ENCODE results near the gene CNN3.
"Not testable (repeated sequence)": the region's sequence is repeated elsewhere in the genome, so short reads cannot be mapped to it uniquely, and the experiment has no call there.

Gene CNN3

GRCh38 chr1:94954263-94955220, 27.6 kb upstream of the CNN3 start:
- no peak overlapping the region for H3K27ac Mint-ChIP-seq
- no peaks in the 10 kb centered on the region for H3K27me3 Mint-ChIP-seq
- H3K4me1 Mint-ChIP-seq = no peaks in the 10 kb centered on the region
- no peak for DNase-seq
- no peak overlapping the region for H3K4me3 Mint-ChIP-seq
- no peaks in the 10 kb centered on the region for H3K9me3 Mint-ChIP-seq
- CTCF ChIA-PET = interaction anchor here (0.7 to 1.5 kb wide), 2 partner anchors 8 to 450 kb away, joined by 3 to 5 read pairs; no protein-coding TSS in a partner anchor
- H3K36me3 Mint-ChIP-seq = no peaks in the 10 kb centered on the region

GRCh38 chr1:94953746-94954145, 26.8 kb upstream of the CNN3 start:
- Mint-ChIP-seq H3K4me1 (no peaks in the 10 kb centered on the region), H3K27me3 (no peaks in the 10 kb centered on the region), H3K36me3 (no peaks in the 10 kb centered on the region), H3K9me3 (no peaks in the 10 kb centered on the region), H3K27ac (no peak overlapping the region), H3K4me3 (no peak overlapping the region)
- DNase-seq = no peak
- CTCF ChIA-PET = interaction anchor here (1.5 kb wide), 1 partner anchor 9 kb away, joined by 5 read pairs; no protein-coding TSS in a partner anchor

GRCh38 chr1:94953107-94953506, 26.2 kb upstream of the CNN3 start:
- CTCF ChIA-PET = no interaction called here

GRCh38 chr1:94952539-94952938, 25.6 kb upstream of the CNN3 start:
- H3K27ac Mint-ChIP-seq = no peak overlapping the region
- no peaks in the 10 kb centered on the region for H3K9me3 Mint-ChIP-seq
- H3K27me3 Mint-ChIP-seq = no peaks in the 10 kb centered on the region
- H3K36me3 Mint-ChIP-seq = no peaks in the 10 kb centered on the region
- H3K4me3 Mint-ChIP-seq = no peak overlapping the region
- no peaks in the 10 kb centered on the region for H3K4me1 Mint-ChIP-seq
- CTCF ChIA-PET = no interaction called here
- DNase-seq = no peak

More at GRCh38 chr1:94953107-94953506, 26.2 kb upstream of the CNN3 start:
- H3K4me1 Mint-ChIP-seq = no peaks in the 10 kb centered on the region
- H3K36me3 Mint-ChIP-seq = no peaks in the 10 kb centered on the region
- no peaks in the 10 kb centered on the region for H3K9me3 Mint-ChIP-seq
- no peak for DNase-seq
- H3K4me3 Mint-ChIP-seq = no peak overlapping the region
- no peaks in the 10 kb centered on the region for H3K27me3 Mint-ChIP-seq
- no peak overlapping the region for H3K27ac Mint-ChIP-seq

- no peak overlapping the region for H3K4me3 Mint-ChIP-seq
- H3K27me3 Mint-ChIP-seq = no peaks in the 10 kb centered on the region
- no peaks in the 10 kb centered on the region for H3K4me1 Mint-ChIP-seq
- H3K27ac Mint-ChIP-seq = no peak overlapping the region
- DNase-seq = no peak
- no peaks in the 10 kb centered on the region for H3K36me3 Mint-ChIP-seq
- H3K9me3 Mint-ChIP-seq = no peaks in the 10 kb centered on the region
- CTCF ChIA-PET = no interaction called here
Observed at GRCh38 chr1:94951509-94952208, 24.7 kb upstream of the CNN3 start.

- Mint-ChIP-seq H3K27ac (no peak overlapping the region), H3K4me1 (no peaks in the 10 kb centered on the region), H3K4me3 (no peak overlapping the region), H3K27me3 (no peaks in the 10 kb centered on the region), H3K36me3 (no peaks in the 10 kb centered on the region), H3K9me3 (no peaks in the 10 kb centered on the region)
- CTCF ChIA-PET = no interaction called here
- DNase-seq = no peak
Observed at GRCh38 chr1:94951046-94951445, 24.1 kb upstream of the CNN3 start.

- H3K27ac Mint-ChIP-seq = no peak overlapping the region
- no peaks in the 10 kb centered on the region for H3K4me1 Mint-ChIP-seq
- H3K36me3 Mint-ChIP-seq = no peaks in the 10 kb centered on the region
- DNase-seq = no peak
- H3K9me3 Mint-ChIP-seq = no peaks in the 10 kb centered on the region
- CTCF ChIA-PET = no interaction called here
- no peak overlapping the region for H3K4me3 Mint-ChIP-seq
- no peaks in the 10 kb centered on the region for H3K27me3 Mint-ChIP-seq
Observed at GRCh38 chr1:94949681-94950661, 23.1 kb upstream of the CNN3 start.

GRCh38 chr1:94947437-94947836, 20.5 kb upstream of the CNN3 start:
- H3K4me1 Mint-ChIP-seq = no peaks in the 10 kb centered on the region
- no peak overlapping the region for H3K27ac Mint-ChIP-seq
- CTCF ChIA-PET = interaction anchor here (0.6 kb wide), 1 partner anchor 94 kb away, joined by 3 read pairs; no protein-coding TSS in a partner anchor
- H3K9me3 Mint-ChIP-seq = no peaks in the 10 kb centered on the region
- peaks cover 11% of the 10 kb centered on the region for H3K27me3 Mint-ChIP-seq
- H3K4me3 Mint-ChIP-seq = no peak overlapping the region
- H3K36me3 Mint-ChIP-seq = no peaks in the 10 kb centered on the region
- no peak for DNase-seq

- no peaks in the 10 kb centered on the region for H3K36me3 Mint-ChIP-seq
- no peaks in the 10 kb centered on the region for H3K4me1 Mint-ChIP-seq
- no peak for DNase-seq
- H3K4me3 Mint-ChIP-seq = no peak overlapping the region
- H3K27ac Mint-ChIP-seq = no peak overlapping the region
- H3K9me3 Mint-ChIP-seq = no peaks in the 10 kb centered on the region
- CTCF ChIA-PET = no interaction called here
- peaks cover 11% of the 10 kb centered on the region for H3K27me3 Mint-ChIP-seq
Observed at GRCh38 chr1:94946886-94947285, 20.0 kb upstream of the CNN3 start.

- no peak for DNase-seq
- no peak overlapping the region for H3K4me3 Mint-ChIP-seq
- H3K9me3 Mint-ChIP-seq = no peaks in the 10 kb centered on the region
- CTCF ChIA-PET = no interaction called here
- no peak overlapping the region for H3K27ac Mint-ChIP-seq
- no peaks in the 10 kb centered on the region for H3K4me1 Mint-ChIP-seq
- H3K36me3 Mint-ChIP-seq = no peaks in the 10 kb centered on the region
- H3K27me3 Mint-ChIP-seq = peaks cover 20% of the 10 kb centered on the region
Observed at GRCh38 chr1:94942171-94943128, 15.5 kb upstream of the CNN3 start.

- H3K27ac Mint-ChIP-seq, CTCF ChIA-PET, H3K36me3 Mint-ChIP-seq, DNase-seq, H3K9me3 Mint-ChIP-seq, H3K4me3 Mint-ChIP-seq, H3K4me1 Mint-ChIP-seq: not testable (repeated sequence)
- H3K27me3 Mint-ChIP-seq = peaks cover 20% of the 10 kb centered on the region
Observed at GRCh38 chr1:94941480-94941879, 14.6 kb upstream of the CNN3 start.

- Mint-ChIP-seq H3K27me3 (peaks cover 25% of the 10 kb centered on the region), H3K4me3 (no peak overlapping the region), H3K36me3 (no peaks in the 10 kb centered on the region), H3K9me3 (no peaks in the 10 kb centered on the region), H3K27ac (no peak overlapping the region), H3K4me1 (peaks cover 2% of the 10 kb centered on the region)
- no peak for DNase-seq
- CTCF ChIA-PET = no interaction called here
Observed at GRCh38 chr1:94940738-94941137, 13.8 kb upstream of the CNN3 start.

- no peak overlapping the region for H3K4me3 Mint-ChIP-seq
- H3K36me3 Mint-ChIP-seq = no peaks in the 10 kb centered on the region
- peaks cover 17% of the 10 kb centered on the region for H3K27me3 Mint-ChIP-seq
- peaks cover 5% of the 10 kb centered on the region for H3K4me1 Mint-ChIP-seq
- DNase-seq = no peak
- CTCF ChIA-PET = no interaction called here
- no peaks in the 10 kb centered on the region for H3K9me3 Mint-ChIP-seq
- no peak overlapping the region for H3K27ac Mint-ChIP-seq
Observed at GRCh38 chr1:94937820-94938219, 10.9 kb upstream of the CNN3 start.
